ENCODE results near the gene PIGS.
"Not testable (repeated sequence)": the region's sequence is repeated elsewhere in the genome, so short reads cannot be mapped to it uniquely, and the experiment has no call there.

The PIGS gene

GRCh38 chr17:28571361-28572122 lies at the start of gene PIGS:
Gene PIGS, minus strand, starts transcription at chr17:28571524. Its CDS starts 28 bp downstream, at chr17:28571496.
- DNase-seq = peak; percentile 93

DNA sequence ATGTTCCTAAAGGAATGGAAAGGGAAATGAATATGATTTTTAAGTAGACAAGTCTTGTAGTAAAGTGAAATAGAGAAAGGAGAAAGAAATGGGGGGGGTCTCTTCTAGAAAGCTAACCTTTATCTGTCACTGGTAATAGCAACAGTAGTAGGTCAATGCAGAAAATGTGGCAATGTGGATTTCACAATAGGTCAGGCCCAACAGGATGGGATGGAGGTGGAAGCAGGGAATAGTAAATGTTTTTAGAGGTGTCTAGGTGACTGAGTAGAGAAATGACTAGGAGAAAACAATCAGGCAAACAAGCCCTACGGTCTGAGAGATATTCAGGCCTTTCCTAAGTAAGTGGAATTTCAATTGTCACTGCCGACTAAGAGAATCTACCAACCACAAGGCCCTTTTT lies 48.7 kb upstream of the PIGS start:
- DNase-seq = no peak

GRCh38 chr17:28618464-28618863 lies 47.1 kb upstream of the PIGS start:
- no peak for DNase-seq

DNA sequence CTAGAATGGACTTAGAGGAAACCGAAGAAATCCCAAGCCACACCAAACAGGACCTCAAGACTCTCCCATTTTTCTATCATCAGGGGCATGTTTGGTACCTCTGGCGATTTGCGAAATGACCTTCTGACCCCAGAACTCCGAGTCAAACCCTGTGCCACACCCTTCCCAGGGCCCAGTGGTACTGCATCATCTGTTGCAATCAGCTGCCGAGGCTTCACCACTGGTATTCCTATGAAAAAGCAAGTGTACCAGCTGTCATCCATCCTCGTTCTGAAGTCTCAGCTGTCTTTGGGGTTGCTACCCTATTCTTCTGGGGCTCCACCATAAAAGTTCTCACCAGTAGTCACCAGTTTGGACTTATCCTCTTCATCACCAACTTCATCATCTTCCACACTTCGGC lies 45.0 kb upstream of the PIGS start:
- no peak for DNase-seq

- no peak for DNase-seq
Measured at GRCh38 chr17:28615260-28615940, 44.1 kb upstream of the PIGS start.

- no peak for DNase-seq
Measured at GRCh38 chr17:28613931-28614381, 42.6 kb upstream of the PIGS start, which contains the start of gene RSKR. Gene RSKR, minus strand, starts transcription at chr17:28614185. Its CDS starts 24 bp downstream, at chr17:28614161.

DNA sequence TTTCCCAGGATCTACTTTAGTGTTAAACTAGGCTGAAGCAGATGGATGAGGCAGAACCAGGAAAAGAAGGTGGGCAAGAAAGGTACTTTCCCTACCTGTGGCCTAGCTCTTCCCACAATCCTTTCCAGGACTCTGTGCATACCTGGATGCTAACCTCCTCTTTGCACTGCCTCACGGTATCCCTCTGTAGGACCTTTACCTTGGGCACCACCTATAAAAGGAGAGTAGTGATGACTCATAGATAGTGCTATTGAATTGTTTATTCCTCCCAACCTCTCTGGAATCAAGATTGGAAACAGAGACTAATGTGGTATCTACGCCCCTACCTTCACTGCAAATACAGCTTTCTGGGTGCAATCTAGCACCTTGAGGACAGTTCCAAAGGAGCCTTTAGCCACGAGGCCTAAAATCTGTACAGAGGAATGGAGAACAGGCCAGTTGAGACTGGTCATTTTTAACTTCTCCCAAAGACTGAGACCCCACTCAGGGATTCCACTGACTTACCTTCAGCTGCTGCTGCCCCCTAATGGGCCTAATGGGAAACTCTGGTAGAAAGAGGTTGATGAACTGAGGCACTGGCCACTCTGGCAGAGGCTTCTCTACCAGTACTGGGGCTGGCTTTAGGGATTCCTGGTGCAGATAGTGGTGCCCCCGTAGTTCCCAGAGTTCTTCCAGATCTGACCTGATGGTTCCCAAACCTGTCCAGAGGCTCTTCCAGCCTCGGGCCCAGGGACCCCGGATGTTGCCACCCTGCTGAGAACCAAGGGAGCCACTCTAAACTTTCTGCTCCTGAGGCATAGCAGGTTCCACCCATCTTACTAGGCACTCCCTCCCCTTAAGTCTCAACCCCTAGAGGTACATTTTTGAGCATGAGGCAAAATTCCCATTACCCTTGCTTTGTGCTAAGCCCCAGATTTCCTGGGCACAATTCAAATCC lies 41.9 kb upstream of the PIGS start:
- peak; percentile 62 for DNase-seq

DNA sequence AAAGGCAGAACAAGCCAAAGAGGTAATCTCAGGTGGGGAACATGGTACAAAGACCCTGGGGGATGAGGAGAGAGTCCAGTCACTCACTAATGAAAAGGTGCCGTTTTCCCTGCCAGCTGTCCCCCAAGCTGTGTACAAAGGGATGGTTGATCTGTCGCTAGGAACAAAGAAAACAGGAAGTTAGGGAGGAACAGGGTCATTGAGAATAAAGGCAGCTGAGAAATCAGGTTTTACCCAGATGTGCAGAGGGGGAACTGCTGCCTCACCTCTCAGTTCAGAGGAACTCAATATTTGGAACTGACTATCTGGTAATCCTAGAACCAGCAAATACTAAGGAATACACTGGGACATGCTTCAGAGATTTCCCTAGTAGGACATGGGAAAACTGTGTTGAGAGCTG lies 41.2 kb upstream of the PIGS start:
- no peak for DNase-seq

GRCh38 chr17:28610376-28610775 lies 39.1 kb upstream of the PIGS start:
- DNase-seq = no peak

- not testable (repeated sequence) for DNase-seq
Measured at GRCh38 chr17:28604031-28604430, 32.7 kb upstream of the PIGS start.

GRCh38 chr17:28599311-28600184 lies 28.2 kb upstream of the PIGS start:
- DNase-seq = peak; percentile 71

- peak; percentile 96 for DNase-seq
Measured at GRCh38 chr17:28598799-28599310, 27.5 kb upstream of the PIGS start, which contains the start of gene SPAG5. Gene SPAG5, minus strand, starts transcription at chr17:28599025. Its CDS starts 79 bp downstream, at chr17:28598946.

GRCh38 chr17:28598389-28598788 lies 27.1 kb upstream of the PIGS start:
- no peak for DNase-seq

GRCh38 chr17:28597606-28598383 lies 26.5 kb upstream of the PIGS start:
- no peak for DNase-seq

DNA sequence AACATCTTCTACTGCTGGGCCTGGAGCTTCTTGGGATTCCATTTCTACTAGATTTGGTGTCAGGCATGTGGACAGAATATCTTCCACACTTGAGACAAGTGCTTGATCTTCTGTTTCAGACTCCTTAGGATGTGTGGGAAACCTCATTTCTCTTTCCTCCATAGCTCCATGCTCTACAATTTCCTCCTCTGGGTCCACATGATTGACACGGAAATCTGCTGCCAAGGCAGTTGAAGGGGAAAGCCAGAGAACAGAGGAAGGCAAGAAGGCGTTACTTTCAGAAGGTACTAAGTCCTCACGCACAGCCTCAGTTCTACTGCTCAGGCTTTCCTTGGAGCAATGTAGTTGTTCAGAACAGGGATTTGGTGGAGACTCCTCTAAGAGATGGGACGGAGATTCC lies 20.9 kb upstream of the PIGS start:
- no peak for DNase-seq

DNA sequence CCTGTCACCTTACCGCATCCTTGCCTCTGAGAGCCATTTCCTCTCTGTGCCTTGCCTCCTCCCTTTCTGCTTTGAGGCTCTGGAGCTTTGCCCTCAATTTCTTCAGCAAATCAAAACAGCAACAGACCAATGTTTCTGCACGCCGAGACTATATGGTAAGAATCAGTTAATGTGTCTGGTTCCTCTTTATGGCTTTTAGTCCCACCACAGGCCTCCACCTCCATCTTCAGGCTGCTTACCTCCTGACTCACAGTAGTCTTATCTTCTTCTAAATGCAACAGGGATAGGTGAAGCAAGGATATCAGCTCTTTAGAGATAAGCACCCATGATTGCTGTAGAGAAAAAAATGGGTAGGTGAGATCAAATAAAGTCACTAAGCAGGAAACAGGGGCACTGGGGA lies 14.5 kb upstream of the PIGS start:
- no peak for DNase-seq

- DNase-seq = no peak
Measured at GRCh38 chr17:28584434-28584833, 13.1 kb upstream of the PIGS start.

- DNase-seq = no peak
Measured at GRCh38 chr17:28582513-28582912, 11.2 kb upstream of the PIGS start.

GRCh38 chr17:28580959-28581358 lies 9.6 kb upstream of the PIGS start:
- no peak for DNase-seq

DNA sequence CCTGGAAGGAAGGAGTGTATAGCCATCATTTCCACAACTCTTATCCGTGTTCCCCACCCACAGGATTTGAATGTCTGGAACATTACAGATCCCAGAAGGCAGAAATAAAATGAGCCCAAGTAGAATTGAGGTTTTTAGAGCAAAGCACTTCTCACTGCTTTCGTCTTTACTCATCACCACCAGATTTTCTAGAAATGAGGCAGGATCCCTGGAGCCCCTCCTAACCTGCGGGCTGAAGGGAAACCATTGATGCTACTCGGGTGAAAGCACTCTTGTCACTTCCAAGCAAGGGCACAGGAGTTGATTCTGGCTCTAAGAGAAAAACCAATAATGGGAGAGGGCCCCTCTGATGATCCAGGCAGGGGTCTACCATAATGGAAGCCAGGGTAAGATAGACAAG lies 8.2 kb upstream of the PIGS start:
- no peak for DNase-seq

All from CD4-positive, alpha-beta T cell treated with Interleukin-17A for 4 hours (primary cell).